Urinary bladder (tissue), 4 donors: ENCODE measurements around the gene LAMTOR3. TPM values are rescaled to one million over a fixed set of nuclear protein-coding genes. Genes with fewer than 3 reads are reported as not detected.
"Not testable (repeated sequence)": the region's sequence is repeated elsewhere in the genome, so short reads cannot be mapped to it uniquely, and the experiment has no call there.

Experiments used
- DNase-seq: peaks from one replicate; pipeline ENCODE4 v3.0.0-alpha.2; 2015; ENCODE audit errors: extremely low spot score
- H3K27ac ChIP-seq: one replicate; pipeline ENCODE4 v1.5.1; 2013; ENCODE audit warnings: low read depth, mild to moderate bottlenecking, moderate library complexity
- H3K36me3 ChIP-seq: one replicate; pipeline ENCODE4 v1.6.1; 2013; ENCODE audit warnings: mild to moderate bottlenecking, moderate library complexity; ENCODE audit not compliant: insufficient read depth
- H3K4me1 ChIP-seq: one replicate; pipeline ENCODE4 v1.6.1; 2013; ENCODE audit warnings: mild to moderate bottlenecking, moderate library complexity; ENCODE audit not compliant: insufficient read depth
- H3K4me3 ChIP-seq: one replicate; pipeline ENCODE4 v1.5.1; 2013; ENCODE audit warnings: low read depth, low read length
- WGBS: extraction: QIAGEN DNeasy Blood & Tissue Kit; methylation state at CpG from one replicate; pipeline ENCODE4 v1.1.7; 2013; 5-methylcytosine and 5-hydroxymethylcytosine counted together
- polyA plus RNA-seq: library from polyadenylated mRNA; stranded (reverse); fragments of 200-250 nt; gene quantifications from one replicate; pipeline ENCODE4 v1.2.3, GENCODE V29; 2013
- total RNA-seq: library from RNA; depleted of rRNA; stranded (reverse); fragments of >200 nt; gene quantifications from one replicate; pipeline ENCODE4 v1.2.3, GENCODE V29; 2014
- donor health status: healthy with polysubstance abuse.
- donor health status: healthy.

Gene LAMTOR3
- total and polyA plus RNA-seq, 2 donors: 45.0 to 68.4 TPM

DNA sequence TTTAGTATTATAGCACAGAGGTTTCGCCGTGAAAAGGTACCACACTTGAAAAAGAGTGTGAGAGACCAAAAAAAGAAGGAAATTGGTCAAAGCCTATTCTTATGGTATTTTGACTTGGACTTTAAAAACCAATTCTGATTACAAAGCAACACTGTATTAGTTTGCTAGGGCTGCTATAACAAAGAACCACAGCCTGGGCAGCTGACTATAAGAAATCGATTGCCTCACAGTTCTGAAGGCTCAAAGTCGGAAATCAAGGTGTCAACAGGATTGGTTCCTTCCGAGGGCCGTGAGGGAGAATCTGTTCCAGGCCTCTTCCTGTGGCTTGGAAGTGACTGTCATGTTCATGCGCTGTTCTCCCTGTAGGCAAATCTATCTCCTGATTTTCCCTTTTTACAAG, 59.7 kb downstream of the LAMTOR3 start:
- Histone ChIP-seq H3K36me3 (no peaks in the 10 kb centered on the region), H3K4me1 (no peaks in the 10 kb centered on the region), H3K27ac (no peak overlapping the region), H3K4me3 (no peak overlapping the region)
- 97% methylated on average over 7 of the region's 7 CpGs for WGBS
- no peak for DNase-seq

- Histone ChIP-seq H3K27ac (no peak overlapping the region), H3K36me3 (no peaks in the 10 kb centered on the region), H3K4me1 (no peaks in the 10 kb centered on the region), H3K4me3 (no peak overlapping the region)
- no peak for DNase-seq
- 84% methylated on average over 5 of the region's 5 CpGs for WGBS
Measured at GRCh38 chr4:99833756-99834155, 60.5 kb downstream of the LAMTOR3 start.

DNA sequence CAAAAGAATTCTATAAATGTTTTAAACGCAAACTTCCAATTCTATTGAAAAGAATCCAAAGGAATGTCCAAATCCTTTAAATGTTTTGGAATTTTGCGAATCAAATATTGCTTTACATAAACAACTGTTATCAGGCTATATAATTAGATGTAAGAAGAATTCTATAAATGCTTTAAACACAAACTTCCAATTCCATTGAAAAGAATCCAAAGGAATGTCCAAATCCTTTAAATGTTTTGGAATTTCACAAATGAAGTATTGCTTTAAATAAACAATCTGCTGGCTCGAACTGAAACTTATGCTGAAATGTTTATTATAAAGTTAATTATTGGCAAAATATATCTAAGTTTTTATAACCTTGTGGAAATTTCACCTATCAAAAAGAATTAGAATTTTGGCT, 61.5 kb downstream of the LAMTOR3 start:
- no peaks in the 10 kb centered on the region for H3K36me3 ChIP-seq
- no peak overlapping the region for H3K4me3 ChIP-seq
- H3K27ac ChIP-seq: no peak overlapping the region
- WGBS: 21% methylated on average over 3 of the region's 3 CpGs
- no peak for DNase-seq
- no peaks in the 10 kb centered on the region for H3K4me1 ChIP-seq

GRCh38 chr4:99832321-99832720, 61.9 kb downstream of the LAMTOR3 start:
- DNase-seq: no peak
- no peaks in the 10 kb centered on the region for H3K36me3 ChIP-seq
- no peak overlapping the region for H3K27ac ChIP-seq
- H3K4me1 ChIP-seq: no peaks in the 10 kb centered on the region
- H3K4me3 ChIP-seq: no peak overlapping the region

GRCh38 chr4:99830051-99830450, 64.2 kb downstream of the LAMTOR3 start:
- H3K4me1 ChIP-seq, H3K4me3 ChIP-seq, DNase-seq, H3K36me3 ChIP-seq, H3K27ac ChIP-seq: not testable (repeated sequence)
- 88% methylated on average over 5 of the region's 5 CpGs for WGBS

DNA sequence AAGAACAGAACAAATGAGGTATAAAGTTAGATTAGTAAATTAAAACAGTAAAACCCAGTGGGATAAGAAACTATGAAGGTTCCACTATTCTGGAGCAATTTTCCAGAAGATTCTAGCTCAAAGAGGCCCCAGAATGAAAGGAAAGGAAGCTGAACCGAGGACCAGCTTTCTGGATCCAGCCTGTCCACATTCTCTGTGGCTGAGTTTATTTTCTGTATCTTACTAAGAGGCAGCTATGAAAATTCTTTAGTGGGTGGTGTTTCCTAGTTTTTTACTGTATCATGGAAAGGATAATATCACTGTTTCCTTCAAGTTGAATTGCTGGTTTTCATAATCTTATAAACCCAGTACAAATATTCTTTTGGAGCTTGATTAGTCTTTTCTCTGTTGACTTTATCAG, 65.8 kb downstream of the LAMTOR3 start:
- 26% methylated on average over 1 of the region's 1 CpG for WGBS
- no peak overlapping the region for H3K27ac ChIP-seq

More for the DNA sequence above, 65.8 kb downstream of the LAMTOR3 start:
- DNase-seq: no peak
- Histone ChIP-seq H3K4me1 (no peaks in the 10 kb centered on the region), H3K36me3 (no peaks in the 10 kb centered on the region), H3K4me3 (no peak overlapping the region)

Other genes with a start within 250 kb of the LAMTOR3 start
- 10.1 TPM for gene C4orf54, start 236.6 kb downstream of the LAMTOR3 start, total RNA-seq
- 0.10 TPM for gene C4orf54, start 236.6 kb downstream of the LAMTOR3 start, polyA plus RNA-seq
- gene DAPP1, start 77.6 kb downstream of the LAMTOR3 start, total RNA-seq: 19.6 TPM
- gene DAPP1, start 77.6 kb downstream of the LAMTOR3 start, polyA plus RNA-seq: 2.7 TPM
- 103 TPM for gene DNAJB14, start 52.2 kb upstream of the LAMTOR3 start, total RNA-seq
- gene DNAJB14, start 52.2 kb upstream of the LAMTOR3 start, polyA plus RNA-seq: 23.6 TPM
- gene H2AZ1, start 55.8 kb upstream of the LAMTOR3 start, total RNA-seq: 204 TPM
- 358 TPM for gene H2AZ1, start 55.8 kb upstream of the LAMTOR3 start, polyA plus RNA-seq